GM12865 (cell line): ENCODE data around the gene PAFAH1B2.
"Not testable (repeated sequence)": the region's sequence is repeated elsewhere in the genome, so short reads cannot be mapped to it uniquely, and the experiment has no call there.

ENCODE experiments used
- DNase-seq: peaks from one replicate; pipeline ENCODE4 v3.0.0; 2010; ENCODE audit warnings: low read depth
- H3K4me3 ChIP-seq: 2 replicates; pipeline ENCODE4 v1.5.1; 2011; ENCODE audit warnings: mild to moderate bottlenecking, low read depth, low read length, control low read depth
- TF ChIP-seq, protein P1 (sequence below): IDR thresholded peaks from 2 replicates; pipeline ENCODE4 v1.5.1; 2011; ENCODE audit warnings: low read length, control low read depth, low read depth, inconsistent platforms; ENCODE audit not compliant: insufficient read depth; ENCODE audit errors: missing control alignments

Gene PAFAH1B2

GRCh38 chr11:117110294-117110950, 33.7 kb upstream of the PAFAH1B2 start:
- DNase-seq, result no peak
- TF ChIP-seq, protein P1, sequence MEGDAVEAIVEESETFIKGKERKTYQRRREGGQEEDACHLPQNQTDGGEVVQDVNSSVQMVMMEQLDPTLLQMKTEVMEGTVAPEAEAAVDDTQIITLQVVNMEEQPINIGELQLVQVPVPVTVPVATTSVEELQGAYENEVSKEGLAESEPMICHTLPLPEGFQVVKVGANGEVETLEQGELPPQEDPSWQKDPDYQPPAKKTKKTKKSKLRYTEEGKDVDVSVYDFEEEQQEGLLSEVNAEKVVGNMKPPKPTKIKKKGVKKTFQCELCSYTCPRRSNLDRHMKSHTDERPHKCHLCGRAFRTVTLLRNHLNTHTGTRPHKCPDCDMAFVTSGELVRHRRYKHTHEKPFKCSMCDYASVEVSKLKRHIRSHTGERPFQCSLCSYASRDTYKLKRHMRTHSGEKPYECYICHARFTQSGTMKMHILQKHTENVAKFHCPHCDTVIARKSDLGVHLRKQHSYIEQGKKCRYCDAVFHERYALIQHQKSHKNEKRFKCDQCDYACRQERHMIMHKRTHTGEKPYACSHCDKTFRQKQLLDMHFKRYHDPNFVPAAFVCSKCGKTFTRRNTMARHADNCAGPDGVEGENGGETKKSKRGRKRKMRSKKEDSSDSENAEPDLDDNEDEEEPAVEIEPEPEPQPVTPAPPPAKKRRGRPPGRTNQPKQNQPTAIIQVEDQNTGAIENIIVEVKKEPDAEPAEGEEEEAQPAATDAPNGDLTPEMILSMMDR, result no peak
- H3K4me3 ChIP-seq, result no peak overlapping the region

DNA sequence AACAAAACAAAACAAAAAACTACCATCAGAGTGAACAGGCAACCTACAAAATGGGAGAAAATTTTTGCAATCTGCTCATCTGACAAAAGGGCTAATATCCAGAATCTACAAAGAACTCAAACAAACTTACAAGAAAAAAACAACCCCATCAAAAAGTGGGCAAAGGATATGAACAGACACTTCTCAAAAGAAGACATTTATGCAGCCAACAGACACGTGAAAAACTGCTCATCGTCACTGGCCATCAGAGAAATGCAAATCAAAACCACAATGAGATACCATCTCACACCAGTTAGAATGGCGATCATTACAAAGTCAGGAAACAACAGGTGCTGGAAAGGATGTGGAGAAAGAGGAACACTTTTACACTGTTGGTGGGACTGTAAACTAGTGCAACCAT, 31.6 kb upstream of the PAFAH1B2 start:
- not testable (repeated sequence) for H3K4me3 ChIP-seq, DNase-seq

DNA sequence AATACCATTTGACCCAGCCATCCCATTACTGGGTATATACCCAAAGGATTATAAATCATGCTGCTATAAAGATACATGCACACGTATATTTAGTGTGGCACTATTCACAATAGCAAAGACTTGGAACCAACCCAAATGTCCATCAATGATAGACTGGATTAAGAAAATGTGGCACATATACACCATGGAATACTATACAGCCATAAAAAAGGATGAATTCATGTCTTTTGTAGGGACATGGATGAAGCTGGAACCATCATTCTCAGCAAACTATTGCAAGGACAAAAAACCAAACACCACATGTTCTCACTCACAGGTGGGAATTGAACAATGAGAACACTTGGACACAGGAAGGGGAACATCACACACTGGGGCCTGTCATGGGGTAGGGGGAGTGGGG, 31.1 kb upstream of the PAFAH1B2 start:
- not testable (repeated sequence) for H3K4me3 ChIP-seq, DNase-seq

DNA sequence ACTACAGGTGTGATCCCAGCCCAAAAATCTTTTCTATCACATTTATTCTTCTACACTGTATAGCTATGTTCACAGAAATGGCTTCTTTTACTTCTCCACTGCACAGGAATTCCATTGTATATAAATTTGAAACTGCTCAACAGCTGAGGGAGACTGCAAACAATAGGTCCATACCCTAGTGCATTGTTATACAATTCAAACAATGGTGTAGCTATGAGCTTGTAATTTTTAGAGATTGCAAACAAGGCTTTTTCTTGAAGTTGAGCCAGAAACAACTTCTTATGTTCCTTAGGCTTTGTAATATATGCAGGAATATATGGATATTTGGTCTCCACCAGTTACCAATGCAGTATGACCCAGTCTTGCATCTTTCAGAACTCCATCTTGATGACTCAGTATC, 26.4 kb upstream of the PAFAH1B2 start:
- TF ChIP-seq, protein P1, result no peak
- no peak overlapping the region for H3K4me3 ChIP-seq
- DNase-seq, result no peak

DNA sequence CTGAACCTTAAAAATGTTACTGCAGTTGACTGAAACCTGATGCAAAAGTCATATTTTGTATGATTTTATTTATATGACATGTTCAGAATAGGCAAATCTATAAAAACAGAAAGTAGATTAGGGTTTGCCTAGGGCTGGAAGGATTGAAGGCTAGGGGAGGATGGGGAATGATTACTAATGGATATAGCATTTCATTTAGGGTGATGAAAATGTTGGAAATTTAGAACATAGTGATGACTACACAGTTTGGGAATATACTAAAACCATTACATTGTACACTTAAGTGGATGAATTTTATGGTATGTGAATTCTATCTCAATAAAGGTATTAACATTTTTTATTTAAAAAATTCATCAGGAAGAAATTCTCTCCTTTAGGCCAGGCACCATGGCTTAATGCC, 22.9 kb upstream of the PAFAH1B2 start:
- DNase-seq, result no peak
- TF ChIP-seq, protein P1, result no peak
- no peak overlapping the region for H3K4me3 ChIP-seq

GRCh38 chr11:117122556-117122955, 21.5 kb upstream of the PAFAH1B2 start:
- TF ChIP-seq, protein P1, result no peak
- DNase-seq, result no peak
- no peak overlapping the region for H3K4me3 ChIP-seq

- H3K4me3 ChIP-seq, result no peak overlapping the region
- DNase-seq, result no peak
- TF ChIP-seq, protein P1, result no peak
Measured at GRCh38 chr11:117126223-117126965, 17.7 kb upstream of the PAFAH1B2 start.
